Testis (tissue), 3 donors: ENCODE results near the gene NUB1. TPM values are rescaled to one million over a fixed set of nuclear protein-coding genes. Genes with fewer than 3 reads are reported as not detected.
A peak's percentile ranks its signal among the peaks of the same experiment; 100 is the strongest.

ENCODE experiments used
- DNase-seq: peaks from one replicate; pipeline ENCODE4 v3.0.0-alpha.2; 2019
- H3K27ac ChIP-seq, 2 donors: fragments of 200-600 bp; sonication (generic); one replicate each; pipeline ENCODE4 v1.5.1; 2019
- H3K27me3 ChIP-seq: fragments of 200-600 bp; sonication (generic); one replicate; pipeline ENCODE4 v1.5.1; 2019
- H3K36me3 ChIP-seq: fragments of 200-600 bp; sonication (generic); one replicate; pipeline ENCODE4 v1.5.1; 2017; ENCODE audit warnings: low read depth; ENCODE audit errors: missing control alignments
- H3K4me1 ChIP-seq: fragments of 200-600 bp; sonication (generic); one replicate; pipeline ENCODE4 v1.5.1; 2019
- H3K4me3 ChIP-seq, 2 donors: fragments of 200-600 bp; sonication (generic); one replicate each; pipeline ENCODE4 v1.5.1; 2017 to 2019
- H3K9me3 ChIP-seq: fragments of 200-600 bp; sonication (generic); one replicate; pipeline ENCODE4 v1.5.1; 2017
- POLR2A ChIP-seq: fragments of 450-650 bp; IDR thresholded peaks from one replicate; pipeline ENCODE4 v1.6.1; 2017; ENCODE audit warnings: antibody characterized with exemption, mild to moderate bottlenecking, moderate library complexity
- WGBS, 2 donors: methylation state at CpG; one replicate each; pipeline ENCODE4 v1.1.5; 2018; 5-methylcytosine and 5-hydroxymethylcytosine counted together
- intact Hi-C: fragments of 100-400 bp; cut with DNase I; formaldehyde crosslinking; loops from one replicate; pipeline ENCODE4 v1.15.1; 2023; ENCODE audit warnings: low total_unique reads
- polyA plus RNA-seq: library from polyadenylated mRNA; stranded (reverse); fragments of 350-450 nt; fragmentation: Illumina TruSeq; extraction: RNeasy Lipid Tissue Mini Kit (QIAGEN cat#74804); gene quantifications from one replicate; pipeline ENCODE4 v1.2.3, GENCODE V29; 2014; ENCODE audit warnings: low read depth, low replicate concordance; ENCODE audit not compliant: insufficient read depth
- total RNA-seq, 2 donors: library from RNA; depleted of rRNA; stranded (reverse); fragments of >200 nt; gene quantifications; one replicate each; pipeline ENCODE4 v1.2.3, GENCODE V29; 2016
- TF ChIP-seq, protein P1 (sequence below), 3 experiments: fragments of 450-650 bp in 2 of 3; fragments of 200-600 bp in 1 of 3; sonication (generic) in 1 of 3; IDR thresholded peaks; one replicate each; pipeline ENCODE4 v1.5.1; 2016 to 2019; ENCODE audit warnings: antibody characterized with exemption in 3 of 3, mild to moderate bottlenecking in 2 of 3, moderate library complexity in 1 of 3

Gene NUB1
- total and polyA plus RNA-seq, 3 donors from 2014 or later: 57.9 to 140 (median 59.6) TPM

DNA sequence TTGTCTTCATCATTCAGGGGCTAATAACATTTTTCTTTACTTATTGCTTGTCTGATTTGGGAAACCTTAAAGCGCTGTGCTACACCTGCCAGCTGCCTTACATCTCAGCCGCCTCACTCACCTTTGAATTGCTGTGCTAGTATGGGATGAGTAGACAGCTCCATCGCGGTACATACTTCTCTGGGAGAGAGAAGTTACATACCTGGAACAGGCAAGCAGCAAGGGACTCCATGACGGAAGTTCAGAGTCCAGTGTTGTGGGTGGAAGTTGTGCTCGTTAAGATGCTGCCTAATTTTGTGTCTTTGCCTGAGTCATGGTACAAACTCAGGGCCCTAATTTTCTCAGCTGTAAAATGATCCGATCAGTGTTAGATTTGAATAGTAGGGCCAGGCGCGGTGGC is 1.9 kb downstream of the NUB1 start:
- intact Hi-C loops: no loop called here
- Histone ChIP-seq H3K4me3 (no peak overlapping the region), H3K27me3 (no peaks in the 10 kb centered on the region), H3K9me3 (no peaks in the 10 kb centered on the region), H3K4me1 (peaks cover 9% of the 10 kb centered on the region), H3K36me3 (no peaks in the 10 kb centered on the region), H3K27ac (no peak overlapping the region)
- TF ChIP-seq, protein P1, sequence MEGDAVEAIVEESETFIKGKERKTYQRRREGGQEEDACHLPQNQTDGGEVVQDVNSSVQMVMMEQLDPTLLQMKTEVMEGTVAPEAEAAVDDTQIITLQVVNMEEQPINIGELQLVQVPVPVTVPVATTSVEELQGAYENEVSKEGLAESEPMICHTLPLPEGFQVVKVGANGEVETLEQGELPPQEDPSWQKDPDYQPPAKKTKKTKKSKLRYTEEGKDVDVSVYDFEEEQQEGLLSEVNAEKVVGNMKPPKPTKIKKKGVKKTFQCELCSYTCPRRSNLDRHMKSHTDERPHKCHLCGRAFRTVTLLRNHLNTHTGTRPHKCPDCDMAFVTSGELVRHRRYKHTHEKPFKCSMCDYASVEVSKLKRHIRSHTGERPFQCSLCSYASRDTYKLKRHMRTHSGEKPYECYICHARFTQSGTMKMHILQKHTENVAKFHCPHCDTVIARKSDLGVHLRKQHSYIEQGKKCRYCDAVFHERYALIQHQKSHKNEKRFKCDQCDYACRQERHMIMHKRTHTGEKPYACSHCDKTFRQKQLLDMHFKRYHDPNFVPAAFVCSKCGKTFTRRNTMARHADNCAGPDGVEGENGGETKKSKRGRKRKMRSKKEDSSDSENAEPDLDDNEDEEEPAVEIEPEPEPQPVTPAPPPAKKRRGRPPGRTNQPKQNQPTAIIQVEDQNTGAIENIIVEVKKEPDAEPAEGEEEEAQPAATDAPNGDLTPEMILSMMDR (IDR thresholded peaks at IDR 0.05): no peak
- TF ChIP-seq POLR2A: no peak
- WGBS, 2 donors: 65 to 74% methylated on average over 9 of the region's 9 CpGs
- no peak for DNase-seq

DNA sequence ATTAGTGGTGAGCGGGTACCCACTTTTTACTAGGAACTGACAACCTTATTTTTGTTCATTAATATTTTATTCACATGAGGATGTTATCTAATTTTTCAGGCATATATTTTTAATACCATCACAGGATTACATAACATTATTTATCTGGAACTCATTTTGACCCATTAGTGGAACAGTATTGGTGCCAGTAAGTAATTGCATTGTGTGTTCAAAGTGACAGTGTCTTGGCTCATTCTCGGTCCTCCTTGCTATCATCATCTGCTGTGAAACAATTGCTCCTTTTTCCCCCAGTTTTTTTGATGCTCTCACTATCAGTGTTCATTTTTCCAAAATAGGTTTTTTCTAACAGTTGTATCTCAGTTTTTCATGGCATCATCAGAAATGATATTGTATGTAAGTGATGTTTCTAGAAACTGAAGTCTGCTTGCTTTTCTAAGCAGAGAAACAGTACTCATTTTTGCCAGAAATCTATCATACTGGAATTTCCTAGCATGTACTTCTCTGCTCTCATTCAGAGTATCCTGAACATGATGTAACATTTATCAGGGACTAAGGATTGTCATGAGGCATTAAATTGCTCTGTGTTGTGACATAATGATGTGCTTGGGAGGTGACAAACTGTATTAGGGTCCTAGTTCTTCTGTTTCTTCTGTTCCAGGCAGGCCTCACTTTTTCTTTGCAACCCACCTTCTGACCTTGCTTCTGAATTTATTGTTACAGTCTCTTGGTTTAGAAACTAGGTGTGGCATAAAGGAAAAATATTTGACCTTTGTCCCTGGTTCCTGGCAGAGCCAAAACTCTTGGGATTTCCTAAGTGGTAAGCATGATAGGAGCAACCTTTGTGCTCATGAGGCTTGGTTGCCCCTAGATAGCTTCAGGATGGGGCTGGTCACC is 4.2 kb downstream of the NUB1 start:
- 80 to 84% methylated on average over 2 of the region's 2 CpGs for WGBS, 2 donors
- no peak for DNase-seq
- intact Hi-C loops: no loop called here
- H3K4me1 ChIP-seq: peaks cover 13% of the 10 kb centered on the region
- no peaks in the 10 kb centered on the region for H3K36me3 ChIP-seq
- TF ChIP-seq POLR2A: no peak
- TF ChIP-seq, protein P1 (IDR thresholded peaks at IDR 0.05): no peak
- no peak overlapping the region for H3K27ac ChIP-seq
- no peak overlapping the region for H3K4me3 ChIP-seq
- H3K9me3 ChIP-seq: no peaks in the 10 kb centered on the region
- no peaks in the 10 kb centered on the region for H3K27me3 ChIP-seq

DNA sequence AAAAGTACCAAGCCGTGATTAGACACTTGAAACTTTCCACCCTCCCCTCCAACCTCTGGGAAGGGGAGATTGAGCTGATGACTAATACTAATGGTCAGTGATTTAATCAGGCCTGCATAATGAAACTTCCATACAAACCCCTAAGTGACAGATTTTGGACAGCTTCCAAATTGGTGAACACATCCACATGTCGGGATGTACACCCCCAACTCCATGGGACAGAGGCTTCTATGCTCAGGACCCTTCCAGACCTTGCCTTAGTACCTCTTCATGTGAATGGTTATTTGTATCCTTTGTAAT is 4.8 kb downstream of the NUB1 start:
- DNase-seq: no peak
- Histone ChIP-seq H3K36me3 (no peaks in the 10 kb centered on the region), H3K4me1 (peaks cover 13% of the 10 kb centered on the region), H3K27ac (no peak overlapping the region), H3K9me3 (no peaks in the 10 kb centered on the region), H3K4me3 (no peak overlapping the region), H3K27me3 (no peaks in the 10 kb centered on the region)
- intact Hi-C loops: no loop called here
- WGBS, 2 donors: 72 to 73% methylated on average over 2 of the region's 2 CpGs
- TF ChIP-seq, protein P1 (IDR thresholded peaks at IDR 0.05): no peak
- TF ChIP-seq POLR2A: no peak

DNA sequence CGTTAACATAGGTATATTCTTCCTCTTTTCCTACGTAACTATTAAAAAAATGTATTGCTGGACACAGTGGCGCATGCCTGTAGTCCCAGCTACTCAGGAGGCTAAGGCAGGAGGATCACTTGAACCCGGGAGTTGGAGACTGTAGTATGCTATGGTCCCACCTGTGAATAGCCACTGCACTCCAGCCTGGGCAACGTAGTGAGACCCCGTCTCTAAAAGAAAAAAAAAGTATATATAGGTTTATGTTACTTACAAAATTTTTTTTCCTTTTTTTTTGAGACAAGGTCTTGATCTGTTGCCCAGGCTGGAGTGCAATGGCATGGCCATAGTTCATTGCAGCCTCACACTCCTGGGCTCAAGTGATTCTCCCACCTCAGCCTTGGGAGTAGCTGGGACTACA is 5.6 kb downstream of the NUB1 start:
- WGBS, 2 donors: 92 to 96% methylated on average over 6 of the region's 6 CpGs
- Histone ChIP-seq H3K4me3 (no peak overlapping the region), H3K9me3 (no peaks in the 10 kb centered on the region), H3K27me3 (no peaks in the 10 kb centered on the region), H3K4me1 (peaks cover 13% of the 10 kb centered on the region), H3K36me3 (no peaks in the 10 kb centered on the region), H3K27ac (no peak overlapping the region)
- intact Hi-C loops: no loop called here
- no peak for TF ChIP-seq POLR2A
- TF ChIP-seq, protein P1 (IDR thresholded peaks at IDR 0.05): no peak
- DNase-seq: no peak

DNA sequence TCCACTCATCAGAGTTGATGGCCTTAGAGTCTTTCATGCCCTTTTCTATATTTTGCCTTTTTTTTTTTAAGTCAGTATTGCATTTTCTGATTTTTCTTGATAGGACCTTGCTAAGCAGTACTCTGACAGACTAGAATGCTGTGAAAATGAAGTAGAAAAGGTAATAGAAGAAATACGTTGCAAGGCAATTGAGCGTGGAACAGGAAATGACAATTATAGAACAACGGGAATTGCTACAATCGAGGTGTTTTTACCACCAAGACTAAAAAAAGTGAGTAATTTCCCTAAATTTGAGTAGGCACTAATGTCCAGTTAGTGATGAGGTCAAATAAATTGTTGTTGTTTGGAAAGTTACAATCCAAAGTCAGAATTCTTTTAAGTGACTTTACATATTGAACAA is 7.4 kb downstream of the NUB1 start:
- intact Hi-C loops: no loop called here
- TF ChIP-seq, protein P1 (IDR thresholded peaks at IDR 0.05): no peak
- no peak for TF ChIP-seq POLR2A

More for the DNA sequence above, 7.4 kb downstream of the NUB1 start:
- H3K27ac ChIP-seq: peak overlapping the region in 1 of 2 donors; percentile 2
- H3K4me3 ChIP-seq: no peak overlapping the region
- DNase-seq: no peak
- no peaks in the 10 kb centered on the region for H3K9me3 ChIP-seq
- 71 to 82% methylated on average over 4 of the region's 4 CpGs for WGBS, 2 donors
- H3K4me1 ChIP-seq: peaks cover 9% of the 10 kb centered on the region
- H3K36me3 ChIP-seq: no peaks in the 10 kb centered on the region
- H3K27me3 ChIP-seq: no peaks in the 10 kb centered on the region
